Putamen (tissue), 1 donor: ENCODE data around the gene C5orf24.
"Not testable (repeated sequence)": the region's sequence is repeated elsewhere in the genome, so short reads cannot be mapped to it uniquely, and the experiment has no call there.

Experiments used
- DNase-seq: peaks from one replicate; pipeline ENCODE4 v3.0.0-alpha.2; 2016; ENCODE audit warnings: low spot score

C5orf24 gene

GRCh38 chr5:134845852-134846640 is at the start of gene C5orf24:
Gene C5orf24 (plus strand): TSS chr5:134845968. CDS start chr5:134854901, 8,933 bp downstream.
- DNase-seq, result peak; percentile 95

GRCh38 chr5:134798468-134798867 is 47.3 kb upstream of the C5orf24 start:
- DNase-seq, result no peak

GRCh38 chr5:134803821-134804220 is 41.9 kb upstream of the C5orf24 start:
- no peak for DNase-seq

- no peak for DNase-seq
These were observed 32.4 kb upstream of the C5orf24 start for GRCh38 chr5:134813407-134813806.

GRCh38 chr5:134813827-134814226 is 31.9 kb upstream of the C5orf24 start:
- no peak for DNase-seq

GRCh38 chr5:134817006-134817405 is 28.8 kb upstream of the C5orf24 start:
- DNase-seq, result no peak

GRCh38 chr5:134818776-134819175 is 27.0 kb upstream of the C5orf24 start:
- DNase-seq, result no peak

GRCh38 chr5:134819407-134819963 is 26.3 kb upstream of the C5orf24 start:
- no peak for DNase-seq

GRCh38 chr5:134821841-134822240 is 23.9 kb upstream of the C5orf24 start:
- DNase-seq, result no peak

GRCh38 chr5:134824681-134825080 is 21.1 kb upstream of the C5orf24 start:
- DNase-seq, result no peak

GRCh38 chr5:134825212-134825611 is 20.6 kb upstream of the C5orf24 start:
- DNase-seq, result no peak

- no peak for DNase-seq
These were observed 12.3 kb upstream of the C5orf24 start for GRCh38 chr5:134833340-134834032.

- no peak for DNase-seq
These were observed 10.1 kb upstream of the C5orf24 start for GRCh38 chr5:134835623-134836022.

- no peak for DNase-seq
These were observed 8.1 kb upstream of the C5orf24 start for GRCh38 chr5:134837530-134838181.

- DNase-seq, result not testable (repeated sequence)
These were observed 7.4 kb upstream of the C5orf24 start for GRCh38 chr5:134838361-134838760.

- no peak for DNase-seq
These were observed 5.0 kb upstream of the C5orf24 start for GRCh38 chr5:134840811-134841210.

- DNase-seq, result no peak
These were observed 1.5 kb upstream of the C5orf24 start for GRCh38 chr5:134844252-134844651.

GRCh38 chr5:134845335-134845851 is 375 bp upstream of the C5orf24 start:
- DNase-seq, result peak; percentile 10

- DNase-seq, result no peak
These were observed 833 bp downstream of the C5orf24 start for GRCh38 chr5:134846641-134846960.

- DNase-seq, result not testable (repeated sequence)
These were observed 3.7 kb downstream of the C5orf24 start for GRCh38 chr5:134849434-134849933.

GRCh38 chr5:134851307-134851923 is 5.6 kb downstream of the C5orf24 start:
- DNase-seq, result no peak

- DNase-seq, result not testable (repeated sequence)
These were observed 10.7 kb downstream of the C5orf24 start for GRCh38 chr5:134856465-134856864.
